NOMO-1 treated with DMSO at 0.1 percent for 48 hours (cell line): Measurements from ENCODE around the gene RTF2.
"Not testable (repeated sequence)": the region's sequence is repeated elsewhere in the genome, so short reads cannot be mapped to it uniquely, and the experiment has no call there.

ENCODE experiments used
- DNase-seq: peaks from one replicate; lab custom pipeline; 2025; ENCODE audit not compliant: unreplicated experiment; lab: John Stamatoyannopoulos, UW

The RTF2 gene

GRCh38 chr20:56537997-56538396 lies 69.6 kb downstream of the RTF2 start:
- no peak for DNase-seq

GRCh38 chr20:56540415-56540814 lies 72.0 kb downstream of the RTF2 start:
- no peak for DNase-seq

DNA sequence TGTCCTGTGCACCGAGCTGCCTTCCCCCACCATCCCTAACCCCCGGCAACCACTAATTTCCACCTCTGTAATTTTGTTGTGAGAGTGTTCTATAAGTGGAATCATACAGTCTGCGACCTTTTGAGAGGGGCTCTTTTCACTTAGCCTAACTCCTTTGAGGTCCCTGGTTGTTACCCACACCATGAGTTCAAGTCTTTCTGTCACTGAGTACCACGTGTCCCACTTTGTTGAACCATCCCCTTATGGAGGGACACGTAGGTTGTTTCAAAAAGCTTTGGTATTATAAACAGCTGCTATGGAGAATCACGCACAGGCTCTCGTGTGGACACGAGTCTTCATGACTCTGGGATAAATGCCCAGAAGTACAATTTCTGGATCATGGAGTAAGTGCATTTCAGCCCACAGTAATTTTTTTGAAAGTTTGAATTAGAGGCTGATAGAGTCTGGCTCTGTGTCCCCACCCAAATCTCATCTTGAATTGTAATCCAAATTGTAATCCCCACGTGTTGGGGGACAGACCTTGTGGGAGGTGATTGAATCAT lies 74.1 kb downstream of the RTF2 start:
- no peak for DNase-seq

- no peak for DNase-seq
Measured at GRCh38 chr20:56551571-56551970, 83.1 kb downstream of the RTF2 start.

GRCh38 chr20:56552911-56553629 lies 84.6 kb downstream of the RTF2 start:
- DNase-seq: peak; percentile 48

DNA sequence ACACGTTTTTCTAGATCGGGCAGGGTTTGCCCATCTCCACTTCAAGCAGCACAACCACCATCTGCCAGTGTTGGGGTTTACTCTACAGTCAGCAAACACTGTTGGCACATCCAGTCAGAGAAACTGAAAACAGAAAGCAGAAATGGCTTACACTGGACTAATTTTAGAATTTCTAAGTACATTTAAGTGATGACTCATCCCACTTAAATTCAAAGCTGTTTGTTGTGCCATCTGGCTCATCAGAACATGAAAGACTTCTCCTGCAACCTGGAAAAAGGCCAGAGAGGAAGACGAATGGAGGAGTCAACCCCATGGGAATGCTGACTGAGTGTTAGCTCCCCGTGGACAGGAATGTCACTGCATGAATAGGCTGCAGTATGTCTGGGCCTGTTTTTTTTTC lies 86.4 kb downstream of the RTF2 start:
- peak; percentile 96 for DNase-seq

DNA sequence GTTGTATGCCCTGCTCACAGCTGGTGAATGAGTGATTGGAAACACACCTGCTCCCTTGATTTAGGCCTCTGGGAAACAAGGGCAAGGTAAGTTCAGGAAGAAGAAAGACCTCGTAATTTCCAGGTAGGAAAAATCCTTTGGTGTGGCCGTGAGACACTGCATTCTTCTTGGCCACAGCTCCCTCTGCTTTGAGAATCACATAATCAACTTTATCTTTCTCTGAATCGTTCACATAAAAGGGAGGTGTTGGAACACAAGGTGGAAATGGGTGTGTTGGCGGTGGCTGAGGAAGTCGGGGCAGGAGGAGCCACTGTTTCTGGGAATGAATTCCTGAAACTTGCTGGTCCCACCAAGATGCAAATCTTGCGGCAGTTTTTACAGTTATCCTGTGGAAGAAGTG lies 90.5 kb downstream of the RTF2 start:
- no peak for DNase-seq

GRCh38 chr20:56564526-56564925 lies 96.1 kb downstream of the RTF2 start:
- DNase-seq: not testable (repeated sequence)

- DNase-seq: no peak
Measured at GRCh38 chr20:56565511-56565910, 97.1 kb downstream of the RTF2 start.

- no peak for DNase-seq
Measured at GRCh38 chr20:56566621-56567020, 98.2 kb downstream of the RTF2 start.
